Thoracic aorta (tissue), 2 donors: ENCODE results near the gene PLA2R1. TPM values are rescaled to one million over a fixed set of nuclear protein-coding genes. Genes with fewer than 3 reads are reported as not detected.

ENCODE experiments used
- ATAC-seq: fragments of 150-250 bp; one replicate; pipeline ENCODE4 v1.8.0; 2017; ENCODE audit warnings: low read depth; ENCODE audit not compliant: insufficient number of reproducible peaks, low FRiP score
- DNase-seq: peaks from one replicate; pipeline ENCODE4 v3.0.0-alpha.2; 2020; ENCODE audit warnings: low spot score
- H3K27ac ChIP-seq, 2 donors: fragments of 200-600 bp; sonication (generic); 1 replicate in 1 of 2; 2 replicates in 1 of 2; pipeline ENCODE4 v1.5.1; 2016; ENCODE audit warnings: mild to moderate bottlenecking in 2 of 2, moderate library complexity in 2 of 2
- H3K27me3 ChIP-seq: fragments of 200-600 bp; sonication (generic); replicated peaks from 2 replicates; pipeline ENCODE4 v1.6.0; 2016; ENCODE audit warnings: mild to moderate bottlenecking; ENCODE audit not compliant: insufficient read depth
- H3K36me3 ChIP-seq: fragments of 200-600 bp; sonication (generic); one replicate; pipeline ENCODE4 v1.5.1; 2016
- H3K4me1 ChIP-seq, 2 donors: fragments of 200-600 bp; sonication (generic); 1 replicate in 1 of 2; 2 replicates in 1 of 2; pipeline versions ENCODE4 v1.5.1 to v1.6.0; 2016; ENCODE audit warnings: low read depth in 2 of 2, mild to moderate bottlenecking in 1 of 2; ENCODE audit not compliant: control insufficient read depth in 1 of 2
- H3K4me3 ChIP-seq: fragments of 200-600 bp; sonication (generic); 2 replicates; pipeline ENCODE4 v1.5.1; 2016; ENCODE audit warnings: mild to moderate bottlenecking
- H3K9me3 ChIP-seq: fragments of 200-600 bp; sonication (generic); 2 replicates; pipeline ENCODE4 v1.5.1; 2016
- total RNA-seq, 2 donors: library from RNA; depleted of rRNA; stranded (reverse); fragments of >200 nt; gene quantifications; one replicate each; pipeline versions ENCODE4 v1.1.0 to v1.2.3, GENCODE V29; 2016
- TF ChIP-seq, protein P1 (sequence below): fragments of 200-600 bp; sonication (generic); IDR thresholded peaks from one replicate; pipeline ENCODE4 v1.5.1; 2019; ENCODE audit warnings: antibody characterized with exemption

Gene PLA2R1
- total RNA-seq, 2 donors from 2014 or later: 28.3 to 28.7 TPM

DNA sequence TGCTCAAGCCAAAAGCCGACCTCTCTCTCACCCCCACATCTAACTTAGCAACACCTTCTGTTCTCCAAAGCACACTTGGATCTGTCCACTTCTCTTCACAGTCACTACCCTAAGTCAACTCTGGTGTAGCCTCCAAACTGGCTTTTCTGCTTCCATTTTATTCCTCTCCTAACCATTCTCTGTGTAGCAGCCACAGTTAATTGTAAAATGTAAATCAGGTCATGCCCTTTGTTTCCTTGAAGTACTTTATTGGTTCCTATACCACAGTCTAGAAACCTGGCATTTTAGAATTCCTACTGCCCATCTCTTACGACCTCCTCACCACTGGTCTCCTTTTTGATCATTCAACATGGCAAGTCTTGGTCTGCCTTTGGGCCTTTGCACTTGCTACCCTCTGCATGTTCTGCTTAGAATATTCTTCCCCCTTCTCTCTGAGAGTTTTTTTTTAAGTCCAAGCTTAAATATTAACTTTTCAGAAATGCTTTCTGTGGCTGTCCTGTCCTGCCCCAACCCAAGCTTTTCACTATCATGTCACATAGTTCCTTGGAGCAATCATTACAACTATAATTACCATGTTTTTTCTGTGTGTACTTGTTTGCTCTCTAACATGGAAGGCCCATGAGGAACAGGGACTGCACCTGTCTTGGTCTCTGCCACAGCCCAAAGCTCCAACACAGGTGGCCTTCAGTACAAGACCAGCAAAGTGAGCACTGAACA is 42.9 kb downstream of the PLA2R1 start:
- Histone ChIP-seq H3K27ac (no peak overlapping the region), H3K4me3 (no peak overlapping the region), H3K9me3 (no peaks in the 10 kb centered on the region), H3K36me3 (peaks cover 2% of the 10 kb centered on the region), H3K4me1 (peaks cover 0 to 3% of the 10 kb centered on the region in 2 donors), H3K27me3 (no peaks in the 10 kb centered on the region)
- DNase-seq (no peak), ATAC-seq (no peak)
- TF ChIP-seq, protein P1, sequence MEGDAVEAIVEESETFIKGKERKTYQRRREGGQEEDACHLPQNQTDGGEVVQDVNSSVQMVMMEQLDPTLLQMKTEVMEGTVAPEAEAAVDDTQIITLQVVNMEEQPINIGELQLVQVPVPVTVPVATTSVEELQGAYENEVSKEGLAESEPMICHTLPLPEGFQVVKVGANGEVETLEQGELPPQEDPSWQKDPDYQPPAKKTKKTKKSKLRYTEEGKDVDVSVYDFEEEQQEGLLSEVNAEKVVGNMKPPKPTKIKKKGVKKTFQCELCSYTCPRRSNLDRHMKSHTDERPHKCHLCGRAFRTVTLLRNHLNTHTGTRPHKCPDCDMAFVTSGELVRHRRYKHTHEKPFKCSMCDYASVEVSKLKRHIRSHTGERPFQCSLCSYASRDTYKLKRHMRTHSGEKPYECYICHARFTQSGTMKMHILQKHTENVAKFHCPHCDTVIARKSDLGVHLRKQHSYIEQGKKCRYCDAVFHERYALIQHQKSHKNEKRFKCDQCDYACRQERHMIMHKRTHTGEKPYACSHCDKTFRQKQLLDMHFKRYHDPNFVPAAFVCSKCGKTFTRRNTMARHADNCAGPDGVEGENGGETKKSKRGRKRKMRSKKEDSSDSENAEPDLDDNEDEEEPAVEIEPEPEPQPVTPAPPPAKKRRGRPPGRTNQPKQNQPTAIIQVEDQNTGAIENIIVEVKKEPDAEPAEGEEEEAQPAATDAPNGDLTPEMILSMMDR: no peak

- TF ChIP-seq, protein P1: no peak
- H3K9me3 ChIP-seq: no peaks in the 10 kb centered on the region
- no peaks in the 10 kb centered on the region for H3K4me1 ChIP-seq
- no peaks in the 10 kb centered on the region for H3K27me3 ChIP-seq
- no peak overlapping the region for H3K4me3 ChIP-seq
- peaks cover 7% of the 10 kb centered on the region for H3K36me3 ChIP-seq
- ATAC-seq: no peak
- H3K27ac ChIP-seq: no peak overlapping the region
- no peak for DNase-seq
Measured at GRCh38 chr2:160015746-160016145, 46.7 kb downstream of the PLA2R1 start.

DNA sequence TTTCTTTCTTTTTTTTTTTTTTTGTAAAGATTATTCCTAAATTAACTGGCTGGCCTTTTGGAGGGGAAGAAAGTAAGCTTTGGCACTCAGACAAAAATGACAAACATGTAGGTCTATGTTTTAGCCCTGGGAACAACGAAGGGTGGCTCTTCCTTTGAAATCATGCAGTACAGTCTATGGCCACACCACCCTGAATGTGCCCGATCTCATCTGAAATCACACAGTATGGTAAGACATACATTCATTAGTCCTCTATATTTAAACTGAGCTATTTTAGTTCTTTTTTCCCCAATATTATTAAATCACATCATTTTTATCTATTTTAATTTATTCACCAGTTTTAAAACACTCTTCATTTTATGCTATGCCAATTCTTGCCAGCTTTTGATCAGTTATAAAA is 48.2 kb downstream of the PLA2R1 start:
- ATAC-seq: no peak
- TF ChIP-seq, protein P1: peak; percentile 16
- H3K27ac ChIP-seq: no peak overlapping the region
- no peak overlapping the region for H3K4me3 ChIP-seq
- no peaks in the 10 kb centered on the region for H3K9me3 ChIP-seq
- DNase-seq: no peak
- H3K4me1 ChIP-seq: no peaks in the 10 kb centered on the region
- H3K36me3 ChIP-seq: peaks cover 7% of the 10 kb centered on the region
- H3K27me3 ChIP-seq: no peaks in the 10 kb centered on the region

DNA sequence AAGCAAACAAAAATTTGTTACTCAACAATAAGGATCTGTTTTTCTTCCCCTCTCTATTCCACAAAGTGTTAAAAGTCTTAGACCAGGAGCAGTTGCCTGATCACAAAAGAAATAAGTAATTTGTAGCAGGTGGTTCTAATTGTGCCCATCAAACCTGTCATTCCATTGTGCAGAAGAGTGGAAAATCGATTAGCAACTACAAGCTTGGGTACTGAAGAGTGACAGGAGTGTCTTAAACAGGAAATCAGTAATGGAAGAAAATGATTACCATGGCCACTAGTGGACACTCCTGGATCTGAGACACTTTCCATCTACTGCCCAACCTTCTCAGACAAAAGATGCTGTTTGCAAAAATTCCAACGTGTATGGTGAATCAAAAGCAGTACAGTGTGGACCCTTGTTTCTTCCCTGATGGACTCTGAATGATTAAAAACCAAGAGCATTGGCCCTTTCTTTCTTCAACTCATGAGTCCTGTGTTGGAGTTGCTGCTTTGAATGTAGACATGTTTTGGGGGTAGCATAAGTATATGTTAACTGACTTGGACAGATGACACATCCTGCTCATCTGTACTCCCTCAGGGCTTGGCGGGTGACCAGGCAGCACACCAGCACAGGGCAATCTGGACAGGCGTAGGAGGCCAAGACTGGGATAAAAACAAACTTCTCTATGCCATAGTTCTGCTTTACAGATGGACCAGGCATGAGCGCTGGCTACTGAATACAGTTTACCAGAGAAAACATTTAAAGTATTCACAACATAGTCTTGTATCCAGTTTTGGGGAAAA is 51.9 kb downstream of the PLA2R1 start:
- Histone ChIP-seq H3K36me3 (peaks cover 5% of the 10 kb centered on the region), H3K27me3 (no peaks in the 10 kb centered on the region), H3K4me3 (no peak overlapping the region), H3K9me3 (no peaks in the 10 kb centered on the region), H3K4me1 (peaks cover 2 to 13% of the 10 kb centered on the region in 2 donors), H3K27ac (no peak overlapping the region)
- no peak for ATAC-seq
- TF ChIP-seq, protein P1: no peak
- no peak for DNase-seq

- Histone ChIP-seq H3K9me3 (no peaks in the 10 kb centered on the region), H3K36me3 (peaks cover 6% of the 10 kb centered on the region), H3K4me3 (no peak overlapping the region), H3K27ac (no peak overlapping the region), H3K4me1 (peaks cover 2 to 13% of the 10 kb centered on the region in 2 donors), H3K27me3 (no peaks in the 10 kb centered on the region)
- TF ChIP-seq, protein P1: no peak
- ATAC-seq: no peak
- no peak for DNase-seq
Measured at GRCh38 chr2:160007111-160007510, 55.3 kb downstream of the PLA2R1 start.
